OCI-M1 (cell line): Measurements from ENCODE around the gene WDR37.
"Not testable (repeated sequence)": the region's sequence is repeated elsewhere in the genome, so short reads cannot be mapped to it uniquely, and the experiment has no call there.

ENCODE experiments used
- DNase-seq: peaks from one replicate; lab custom pipeline; 2025; lab: John Stamatoyannopoulos, UW

WDR37 gene

GRCh38 chr10:1107004-1107403, 50.8 kb downstream of the WDR37 start:
- DNase-seq: no peak

DNA sequence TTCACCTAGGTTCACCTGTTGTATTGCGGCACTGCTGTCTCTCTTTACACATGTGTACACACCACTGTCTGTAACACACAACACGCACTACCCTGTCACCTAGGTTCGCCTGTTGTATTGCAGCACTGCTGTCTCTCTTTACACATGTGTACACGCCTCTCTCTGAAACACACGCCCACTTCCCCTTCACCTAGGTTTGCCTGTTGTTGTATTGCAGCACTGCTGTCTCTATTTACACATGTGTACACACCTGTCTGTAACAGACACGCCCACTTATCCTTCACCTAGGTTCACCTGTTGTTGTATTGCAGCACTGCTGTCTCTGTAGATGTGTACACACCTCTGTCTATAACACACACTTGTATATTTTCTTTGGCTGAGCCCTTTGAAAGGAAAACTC, 51.5 kb downstream of the WDR37 start:
- DNase-seq: no peak

- DNase-seq: peak; percentile 53
These were observed 53.8 kb downstream of the WDR37 start for GRCh38 chr10:1109795-1110673.

DNA sequence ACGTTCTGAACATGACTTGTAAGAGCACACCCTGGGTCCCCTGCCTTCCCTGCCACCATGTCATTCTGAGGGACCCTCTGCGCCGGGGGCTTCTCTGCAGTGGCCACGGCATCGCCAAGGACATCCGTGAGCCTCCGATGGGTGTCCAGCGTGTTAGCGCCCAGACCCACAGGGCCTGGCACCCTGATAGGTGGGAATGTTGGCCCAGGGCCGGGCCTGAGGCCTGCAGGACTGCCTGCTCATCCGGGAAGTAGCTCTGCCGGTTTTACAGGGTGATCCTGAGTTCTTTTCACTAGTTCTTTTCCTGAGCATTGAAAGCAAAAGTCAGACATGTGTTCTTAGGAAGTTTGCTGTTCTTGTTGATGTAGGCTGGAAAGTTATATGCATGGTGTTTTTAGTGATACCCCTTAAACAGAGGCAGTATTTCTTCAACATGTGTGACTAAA, 54.5 kb downstream of the WDR37 start:
- DNase-seq: no peak

DNA sequence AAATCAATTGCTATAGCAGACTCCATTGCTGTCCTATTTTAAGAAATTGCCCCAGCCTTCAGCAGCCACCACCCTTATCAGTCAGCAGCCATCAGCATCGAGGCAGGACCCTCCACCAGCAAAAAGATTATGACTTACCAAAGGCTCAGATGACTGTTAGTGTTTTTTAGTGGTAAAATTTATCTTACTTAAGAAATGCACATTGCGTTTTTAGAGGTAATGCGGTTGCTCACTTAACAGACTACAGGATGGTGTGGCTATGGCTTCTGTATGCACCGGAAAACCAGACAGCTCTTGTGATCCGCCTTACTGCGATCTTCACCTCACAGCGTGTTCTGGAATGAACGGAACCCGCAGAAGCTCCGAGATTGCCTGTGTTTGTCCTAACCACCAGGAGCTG, 58.1 kb downstream of the WDR37 start:
- DNase-seq: peak; percentile 45

GRCh38 chr10:1114719-1115606, 58.8 kb downstream of the WDR37 start:
- DNase-seq: no peak

DNA sequence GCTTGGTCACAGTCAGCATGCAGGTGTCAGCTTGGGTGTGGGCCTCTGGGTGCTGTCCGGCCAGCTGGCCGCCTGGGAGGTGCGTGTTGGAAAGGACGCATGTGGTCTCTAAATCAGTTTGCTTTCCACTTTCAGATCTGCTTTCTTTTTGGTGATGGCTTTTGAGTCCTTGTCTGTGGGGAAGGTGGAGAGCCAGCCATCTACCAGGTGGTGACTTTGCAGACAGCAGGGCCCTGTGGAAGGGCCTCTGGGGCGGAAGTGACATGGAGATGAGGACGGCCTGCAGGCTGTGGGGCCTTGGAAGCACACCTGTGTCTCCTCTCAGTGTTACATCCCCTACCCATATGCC, 59.4 kb downstream of the WDR37 start:
- no peak for DNase-seq

GRCh38 chr10:1116051-1116450, 59.9 kb downstream of the WDR37 start:
- no peak for DNase-seq

DNA sequence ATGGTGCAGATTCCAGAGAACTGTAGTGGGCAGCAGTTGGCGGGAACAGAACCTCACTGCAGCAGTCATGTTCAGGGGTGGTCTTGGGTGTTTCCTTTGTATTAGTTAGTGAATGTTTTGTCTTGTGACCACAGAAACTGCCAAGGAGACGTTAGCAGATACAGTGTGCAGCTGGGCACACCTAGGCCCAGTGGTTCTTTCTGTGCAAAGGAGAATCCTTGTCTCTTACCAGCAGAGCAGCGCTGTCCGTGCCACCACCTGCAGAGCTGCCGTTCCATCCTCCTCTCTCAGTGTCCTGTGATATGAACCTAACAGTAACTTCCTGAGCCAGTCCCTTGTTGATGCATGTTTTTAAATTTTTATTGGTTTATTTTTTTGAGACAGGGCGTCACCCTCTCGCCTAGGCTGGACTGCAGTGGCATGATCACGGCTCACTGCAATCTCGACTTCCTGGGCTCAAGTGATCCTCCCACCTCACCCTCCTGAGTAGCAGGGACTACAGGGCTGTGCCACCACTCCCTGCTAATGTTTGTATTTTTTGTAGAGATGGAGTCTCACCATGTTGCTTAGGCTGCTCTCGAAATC, 60.6 kb downstream of the WDR37 start:
- no peak for DNase-seq

GRCh38 chr10:1117651-1118050, 61.5 kb downstream of the WDR37 start:
- DNase-seq: no peak

DNA sequence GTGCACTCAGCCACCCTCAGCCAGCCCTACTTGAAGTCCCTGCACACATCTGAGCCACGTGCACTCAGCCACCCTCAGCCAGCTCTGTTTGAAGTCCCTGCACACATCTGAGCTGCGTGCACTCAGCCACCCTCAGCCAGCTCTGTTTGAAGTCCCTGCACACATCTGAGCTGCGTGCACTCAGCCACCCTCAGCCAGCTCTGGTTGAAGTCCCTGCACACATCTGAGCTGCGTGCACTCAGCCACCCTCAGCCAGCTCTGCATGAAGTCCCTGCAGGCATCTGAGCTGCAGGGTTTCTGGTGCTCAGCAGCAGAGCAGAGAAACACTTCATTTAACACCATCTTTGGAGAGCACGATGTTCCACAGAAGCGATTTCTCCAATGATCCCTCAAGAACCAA, 62.1 kb downstream of the WDR37 start:
- DNase-seq: not testable (repeated sequence)

GRCh38 chr10:1119027-1119426, 62.8 kb downstream of the WDR37 start:
- no peak for DNase-seq

GRCh38 chr10:1119501-1119900, 63.3 kb downstream of the WDR37 start:
- no peak for DNase-seq

DNA sequence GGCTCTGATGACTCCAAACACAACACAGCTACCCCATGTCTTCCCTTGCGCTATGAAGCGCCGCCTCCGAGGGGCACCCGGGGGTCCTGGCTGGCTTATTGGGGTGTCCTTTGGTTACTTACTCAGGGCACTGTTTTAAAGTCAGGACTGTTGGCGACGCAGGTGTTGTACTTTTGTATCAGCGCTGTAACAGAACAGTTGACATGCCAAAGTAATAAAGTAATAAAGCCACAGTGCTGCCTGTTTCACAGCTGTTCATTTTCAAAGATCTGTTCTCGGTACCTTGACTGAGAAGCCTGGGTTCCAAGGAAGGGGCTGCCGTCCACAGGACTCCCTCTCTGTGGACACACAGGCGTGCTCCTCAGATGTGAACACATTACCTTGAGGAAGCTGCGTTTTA, 64.1 kb downstream of the WDR37 start:
- no peak for DNase-seq

DNA sequence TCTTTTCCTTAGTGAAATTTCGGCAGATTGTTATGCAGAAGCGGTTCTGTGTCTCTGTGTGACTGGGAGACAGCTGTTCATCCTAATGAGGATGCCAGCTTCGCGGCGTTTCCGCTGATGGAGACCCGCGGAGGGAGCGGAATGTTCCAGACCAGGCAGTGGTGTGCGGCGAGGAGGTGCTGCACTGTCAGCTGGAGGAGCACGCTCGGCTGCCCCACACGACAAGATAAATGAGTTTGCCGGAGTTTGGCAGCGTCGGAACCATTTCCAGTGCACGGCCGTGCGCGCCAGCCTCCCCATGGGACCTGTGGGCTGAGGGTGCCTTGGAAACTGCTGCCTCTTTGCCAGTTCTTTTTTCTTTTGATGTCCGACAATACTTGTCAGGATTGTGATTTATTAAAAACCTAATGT, 64.6 kb downstream of the WDR37 start:
- no peak for DNase-seq

DNA sequence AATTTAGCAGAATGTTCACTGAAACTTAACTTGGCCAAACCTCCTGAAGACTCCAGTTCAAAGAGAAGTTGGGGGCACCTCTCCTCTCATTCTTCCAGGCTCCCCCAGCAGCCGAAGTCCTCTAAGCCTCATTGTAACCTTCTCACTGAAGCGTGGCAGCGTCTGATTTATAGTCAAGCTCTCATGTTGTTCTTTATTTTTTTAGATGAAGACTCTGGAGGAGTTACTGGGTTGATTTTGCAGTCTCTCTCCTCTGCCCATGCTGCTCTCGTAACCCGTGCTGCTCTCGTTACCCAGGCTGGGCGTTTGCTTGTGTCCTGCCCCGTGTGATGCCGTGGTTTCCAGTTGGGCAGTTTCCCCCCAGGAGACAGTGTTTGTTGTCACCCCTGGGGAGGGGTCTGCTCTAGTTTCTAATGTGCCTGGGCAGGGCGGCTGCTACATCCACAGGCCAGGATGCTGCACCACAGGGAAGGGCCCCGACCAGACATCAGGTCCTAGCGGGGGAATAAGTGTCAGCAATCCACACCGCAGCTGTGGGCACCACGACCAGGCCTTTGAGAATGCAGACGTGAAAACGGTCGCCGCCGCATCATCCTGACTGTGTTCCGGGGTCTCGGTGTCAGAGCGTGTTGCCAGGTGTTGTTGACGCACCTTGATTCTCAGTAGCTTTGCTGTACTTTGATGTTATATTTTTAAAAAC, 65.2 kb downstream of the WDR37 start:
- DNase-seq: no peak

- DNase-seq: no peak
These were observed 66.2 kb downstream of the WDR37 start for GRCh38 chr10:1122349-1122748.

GRCh38 chr10:1123198-1123597, 67.0 kb downstream of the WDR37 start:
- peak; percentile 92 for DNase-seq

DNA sequence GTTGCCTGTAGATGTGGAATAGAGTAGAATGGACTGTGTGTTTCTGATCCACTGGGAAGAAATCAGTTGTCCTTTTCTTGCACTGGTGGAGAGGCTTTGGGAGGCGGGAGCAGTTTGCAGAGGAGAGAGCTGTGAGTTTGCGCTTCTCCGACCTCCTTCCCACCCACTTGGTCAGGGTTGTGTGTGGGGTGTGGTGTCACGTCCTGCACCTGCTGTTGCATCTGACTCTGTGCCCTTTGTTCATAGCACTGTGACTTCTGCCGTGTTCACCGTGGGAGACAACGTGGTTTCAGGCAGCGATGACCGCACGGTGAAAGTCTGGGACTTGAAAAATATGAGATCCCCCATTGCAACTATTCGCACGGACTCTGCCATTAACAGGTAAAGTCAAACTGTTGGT, 67.8 kb downstream of the WDR37 start:
- no peak for DNase-seq

- DNase-seq: no peak
These were observed 68.6 kb downstream of the WDR37 start for GRCh38 chr10:1124796-1125195.

DNA sequence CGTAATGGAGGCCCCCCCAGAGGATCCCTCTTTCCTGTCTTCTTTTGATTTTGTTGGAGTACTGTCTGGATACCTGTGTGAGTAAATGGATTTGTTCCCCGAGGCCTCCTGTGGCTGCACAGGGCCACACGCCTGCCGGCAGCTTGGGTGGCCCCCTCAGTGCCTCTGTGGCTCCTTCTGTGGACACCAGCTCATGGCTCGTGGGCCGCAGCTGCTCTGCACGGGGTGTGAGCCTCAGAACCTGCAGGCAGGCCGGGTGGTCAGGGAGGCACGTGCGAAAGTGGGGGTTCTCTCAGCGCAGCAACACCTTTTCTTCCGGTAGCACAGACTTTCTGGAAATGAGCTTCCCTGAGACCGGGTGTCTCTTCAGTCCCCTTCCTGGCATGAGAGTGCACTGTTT, 70.3 kb downstream of the WDR37 start:
- no peak for DNase-seq

DNA sequence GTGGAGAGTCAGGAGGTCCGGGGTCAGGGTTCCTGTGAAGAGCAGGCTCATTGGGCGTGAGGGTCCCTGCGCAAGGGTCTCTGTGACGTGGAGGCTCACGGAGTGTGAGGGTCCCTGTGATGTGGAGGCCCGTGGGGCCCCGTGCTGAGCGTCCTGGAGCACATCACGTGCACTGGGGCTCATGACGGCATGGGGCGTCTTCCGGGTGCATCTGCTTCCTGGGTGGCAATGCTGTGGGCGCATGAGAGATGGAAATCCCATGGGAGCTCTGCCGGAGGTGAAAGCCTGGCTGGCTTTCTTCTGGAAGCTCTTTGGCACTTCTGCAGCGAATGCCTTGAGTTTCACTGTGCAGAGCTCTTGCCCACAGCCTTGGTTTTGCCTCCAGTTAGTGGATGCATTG, 71.4 kb downstream of the WDR37 start:
- no peak for DNase-seq
